B cell (primary cell): Measurements from ENCODE around the gene HIPK4. TPM values are rescaled to one million over a fixed set of nuclear protein-coding genes. Genes with fewer than 3 reads are reported as not detected.
"Not testable (repeated sequence)": the region's sequence is repeated elsewhere in the genome, so short reads cannot be mapped to it uniquely, and the experiment has no call there.

Experiments
- ATAC-seq: fragments of 200-7000 bp; cut with Tn5 transposase; one replicate; pipeline ENCODE4 v1.10.0; 2021; ENCODE audit warnings: low read depth, mild to moderate bottlenecking, moderate number of reproducible peaks, moderate library complexity
- CTCF ChIA-PET: fragments of 350-600 bp; sonication (Branson Sonifier 250); formaldehyde crosslinking; loops from one replicate; lab custom pipeline; 2021; ENCODE audit warnings: antibody characterized with exemption, inconsistent platforms; lab: Charles Lee
- POLR2A ChIA-PET: fragments of 350-600 bp; sonication (Branson Sonifier 250); formaldehyde crosslinking; loops from one replicate; lab custom pipeline; 2021; ENCODE audit warnings: antibody characterized with exemption; lab: Charles Lee
- DNase-seq: peaks from one replicate; pipeline ENCODE4 v3.0.0; 2013
- H2AFZ ChIP-seq: 2 replicates; pipeline ENCODE4 v1.6.1; 2012; ENCODE audit warnings: mild to moderate bottlenecking, low read depth, low read length; ENCODE audit not compliant: insufficient read depth, poor library complexity, severe bottlenecking
- H3K27ac ChIP-seq, 2 donors: 1 replicate in 1 of 2; 2 replicates in 1 of 2; pipeline ENCODE4 v1.5.1; 2012 to 2013; ENCODE audit warnings: low read length in 2 of 2, mild to moderate bottlenecking in 2 of 2, moderate library complexity in 1 of 2
- H3K27me3 ChIP-seq, 4 experiments: fragments of 200-600 bp in 1 of 4; sonication (generic) in 1 of 4; replicated peaks in 1 of 4; 1 replicate in 2 of 4; 2 replicates in 2 of 4; pipeline versions ENCODE4 v1.6.1 to v1.7.0; 2013 to 2016; ENCODE audit warnings: low read length in 3 of 4, mild to moderate bottlenecking in 2 of 4, mixed read lengths in 1 of 4, moderate library complexity in 1 of 4; ENCODE audit not compliant: insufficient read depth in 4 of 4, control insufficient read depth in 3 of 4; ENCODE audit errors: control extremely low read depth in 1 of 4
- H3K36me3 ChIP-seq, 2 experiments: replicated peaks in 1 of 2; 1 replicate in 1 of 2; 2 replicates in 1 of 2; pipeline versions ENCODE4 v1.6.1 to v1.7.1; 2013; ENCODE audit warnings: low read length in 1 of 2; ENCODE audit not compliant: insufficient read depth in 2 of 2, control insufficient read depth in 1 of 2; ENCODE audit errors: control extremely low read depth in 1 of 2, extremely low read depth in 1 of 2
- H3K4me1 ChIP-seq, 2 donors: fragments of 200-600 bp in 1 of 2; sonication (generic) in 1 of 2; 1 replicate in 1 of 2; 2 replicates in 1 of 2; pipeline versions ENCODE4 v1.5.1 to v1.6.1; 2013 to 2017; ENCODE audit warnings: low read length in 2 of 2; ENCODE audit not compliant: control insufficient read depth in 2 of 2, insufficient read depth in 2 of 2
- H3K4me2 ChIP-seq: replicated peaks from 2 replicates; pipeline ENCODE3; 2012; ENCODE audit warnings: mild to moderate bottlenecking, low read depth, low read length; ENCODE audit not compliant: poor library complexity, severe bottlenecking
- H3K4me3 ChIP-seq, 5 experiments: fragments of 200-600 bp in 1 of 5; sonication (generic) in 1 of 5; 1 replicate in 3 of 5; 2 replicates in 2 of 5; pipeline versions ENCODE4 v1.5.1 to v1.7.0; 2011 to 2016; ENCODE audit warnings: low read length in 4 of 5, mild to moderate bottlenecking in 4 of 5, low read depth in 2 of 5, control low read depth in 1 of 5, moderate library complexity in 1 of 5; ENCODE audit not compliant: insufficient read depth in 1 of 5; ENCODE audit errors: control extremely low read depth in 1 of 5, extremely low read depth in 1 of 5
- H3K79me2 ChIP-seq: fragments of 200-600 bp; sonication (generic); one replicate; pipeline ENCODE4 v1.6.0; 2016; ENCODE audit warnings: low read length; ENCODE audit not compliant: control insufficient read depth, insufficient read depth
- H3K9ac ChIP-seq: fragments of 200-600 bp; sonication (generic); 2 replicates; pipeline ENCODE4 v1.6.1; 2017; ENCODE audit warnings: mild to moderate bottlenecking, low read length, moderate library complexity
- H3K9me3 ChIP-seq, 3 donors: one replicate each; pipeline versions ENCODE4 v1.6.1 to v1.7.1; 2013; ENCODE audit warnings: low read length in 2 of 3; ENCODE audit not compliant: control insufficient read depth in 2 of 3, insufficient read depth in 1 of 3; ENCODE audit errors: control extremely low read depth in 1 of 3
- H4K20me1 ChIP-seq: 2 replicates; pipeline ENCODE4 v1.6.0; 2012; ENCODE audit warnings: mild to moderate bottlenecking, low read length; ENCODE audit not compliant: insufficient read depth, control insufficient read depth, poor library complexity, severe bottlenecking
- H3K27ac Mint-ChIP-seq: one replicate; pipeline ENCODE4 v1.8.0; 2021; ENCODE audit warnings: mixed read lengths
- H3K27me3 Mint-ChIP-seq: one replicate; pipeline ENCODE4 v1.8.0; 2021; ENCODE audit warnings: mixed read lengths
- H3K4me1 Mint-ChIP-seq: one replicate; pipeline ENCODE4 v1.8.0; 2021; ENCODE audit warnings: mixed read lengths
- H3K4me3 Mint-ChIP-seq: one replicate; pipeline ENCODE4 v1.8.0; 2021; ENCODE audit warnings: mixed read lengths
- H3K9me3 Mint-ChIP-seq: one replicate; pipeline ENCODE4 v1.8.0; 2022; ENCODE audit warnings: mixed read lengths; ENCODE audit not compliant: insufficient read depth
- CTCF ChIP-seq: fragments of 200-600 bp; IDR thresholded peaks from one replicate; pipeline ENCODE4 v1.8.0; 2022; ENCODE audit warnings: antibody characterized with exemption, mild to moderate bottlenecking
- EZH2 ChIP-seq: IDR thresholded peaks from 2 replicates; pipeline ENCODE4 v1.6.1; 2012; ENCODE audit warnings: borderline replicate concordance, low read depth, mild to moderate bottlenecking, moderate library complexity, low read length; ENCODE audit not compliant: insufficient read depth, poor library complexity, severe bottlenecking
- WGBS: methylation state at CpG from one replicate; pipeline ENCODE4 v1.1.5; 2013; ENCODE audit warnings: missing lambda C conversion rate; ENCODE audit not compliant: insufficient coverage; 5-methylcytosine and 5-hydroxymethylcytosine counted together
- intact Hi-C: fragments of 100-400 bp; cut with micrococcal nuclease; formaldehyde crosslinking; loops from one replicate; pipeline ENCODE4 v1.10.0; 2022
- polyA plus RNA-seq: library from polyadenylated mRNA; depleted of rRNA; stranded (reverse); fragments of >200 nt; gene quantifications from 2 replicates; pipeline ENCODE4 v1.2.3, GENCODE V29; 2012
- total RNA-seq, 2 donors: library from RNA; stranded (reverse); fragments of 120-200 nt in 1 of 2; gene quantifications; 1 replicate in 1 of 2; 2 replicates in 1 of 2; pipeline versions ENCODE4 v1.2.3 to v1.2.4, GENCODE V29; 2013 to 2022

HIPK4 gene
- total and polyA plus RNA-seq, 2 donors (not counting 1 experiment from before 2014, with no cell fraction given) = 0.04 to 0.20 TPM

- H3K27me3 Mint-ChIP-seq = no peaks in the 10 kb centered on the region
- no peaks in the 10 kb centered on the region for H3K4me1 ChIP-seq
- CTCF ChIA-PET = interaction anchor here (0.9 kb wide), 1 partner anchor 299 kb away, joined by 4 read pairs; no protein-coding TSS in a partner anchor
- no peak overlapping the region for H3K9ac ChIP-seq
- no peak overlapping the region for H3K27ac Mint-ChIP-seq
- H2AFZ ChIP-seq = no peak overlapping the region
- no peaks in the 10 kb centered on the region for H3K4me1 Mint-ChIP-seq
- H3K9me3 Mint-ChIP-seq = no peaks in the 10 kb centered on the region
- peaks cover 11 to 35% of the 10 kb centered on the region in 2 experiments for H3K36me3 ChIP-seq
- no peaks in the 10 kb centered on the region for H3K27me3 ChIP-seq
- ATAC-seq = no peak
- H3K9me3 ChIP-seq = no peaks in the 10 kb centered on the region
- no peak for DNase-seq
- no peaks in the 10 kb centered on the region for H4K20me1 ChIP-seq
- H3K27ac ChIP-seq = no peak overlapping the region
- H3K4me2 ChIP-seq = no peak overlapping the region
- peaks cover 23% of the 10 kb centered on the region for H3K79me2 ChIP-seq
- no peak overlapping the region for H3K4me3 ChIP-seq
- WGBS = 99% methylated on average over 11 of the region's 15 CpGs
- intact Hi-C loops = no loop called here
- TF ChIP-seq CTCF = no peak
- H3K4me3 Mint-ChIP-seq = no peak overlapping the region
- POLR2A ChIA-PET = interaction anchor here (0.6 kb wide), 1 partner anchor 285 kb away, joined by 3 read pairs; no protein-coding TSS in a partner anchor
Observed at GRCh38 chr19:40335855-40336600, 54.0 kb downstream of the HIPK4 start.

GRCh38 chr19:40335101-40335500 lies 54.9 kb downstream of the HIPK4 start:
- no peak overlapping the region for H2AFZ ChIP-seq
- ATAC-seq (no peak), DNase-seq (no peak)
- intact Hi-C loops = no loop called here
- peaks cover 11 to 40% of the 10 kb centered on the region in 2 experiments for H3K36me3 ChIP-seq
- no peaks in the 10 kb centered on the region for H4K20me1 ChIP-seq
- no peak overlapping the region for H3K27ac ChIP-seq
- no peak overlapping the region for H3K4me2 ChIP-seq
- ChIA-PET POLR2A (no interaction called here), CTCF (interaction anchor here (0.7 to 0.9 kb wide), 2 partner anchors 81 to 299 kb away, joined by 4 read pairs; no protein-coding TSS in a partner anchor)
- TF ChIP-seq CTCF (no peak), EZH2 (no peak)
- no peak overlapping the region for H3K27ac Mint-ChIP-seq
- peaks cover 23% of the 10 kb centered on the region for H3K79me2 ChIP-seq
- no peaks in the 10 kb centered on the region for H3K27me3 ChIP-seq
- H3K9me3 ChIP-seq = no peaks in the 10 kb centered on the region
- no peak overlapping the region for H3K9ac ChIP-seq
- H3K4me1 Mint-ChIP-seq = no peaks in the 10 kb centered on the region
- H3K27me3 Mint-ChIP-seq = no peaks in the 10 kb centered on the region
- H3K4me3 Mint-ChIP-seq = no peak overlapping the region
- H3K9me3 Mint-ChIP-seq = no peaks in the 10 kb centered on the region
- H3K4me1 ChIP-seq = no peaks in the 10 kb centered on the region
- H3K4me3 ChIP-seq = no peak overlapping the region

GRCh38 chr19:40333083-40333482 lies 56.9 kb downstream of the HIPK4 start:
- ATAC-seq = not testable (repeated sequence)

More at GRCh38 chr19:40333083-40333482, 56.9 kb downstream of the HIPK4 start:
- H3K4me1 Mint-ChIP-seq, POLR2A ChIA-PET, H2AFZ ChIP-seq, intact Hi-C loops, H3K27me3 ChIP-seq, H3K27ac ChIP-seq, H3K9me3 Mint-ChIP-seq, H3K4me1 ChIP-seq, H4K20me1 ChIP-seq, H3K27ac Mint-ChIP-seq, H3K27me3 Mint-ChIP-seq, H3K4me3 Mint-ChIP-seq, H3K4me2 ChIP-seq, H3K9me3 ChIP-seq, DNase-seq, H3K9ac ChIP-seq, H3K4me3 ChIP-seq: not testable (repeated sequence)
- WGBS = no CpG with 5 or more reads among the region's 6 CpGs
- CTCF ChIA-PET = interaction anchor here (0.6 kb wide), 1 partner anchor 218 kb away, joined by 3 read pairs; no protein-coding TSS in a partner anchor
- peaks cover 11 to 45% of the 10 kb centered on the region in 2 experiments for H3K36me3 ChIP-seq
- peaks cover 12% of the 10 kb centered on the region for H3K79me2 ChIP-seq
